Neural progenitor cell (in vitro differentiated cells): Measurements from ENCODE around the gene SLC35E4. TPM values are rescaled to one million over a fixed set of nuclear protein-coding genes. Genes with fewer than 3 reads are reported as not detected.

Experiments
- DNase-seq: peaks from one replicate; pipeline ENCODE4 v3.0.0-alpha.2; 2016; ENCODE audit warnings: low spot score
- H2AFZ ChIP-seq: fragments of 200-600 bp; sonication (generic); replicated peaks from 2 replicates; pipeline ENCODE4 v1.6.1; 2016; ENCODE audit warnings: antibody characterized with exemption
- H3F3A ChIP-seq: fragments of 200-600 bp; sonication (generic); 2 replicates; pipeline ENCODE4 v1.6.1; 2016; ENCODE audit warnings: antibody characterized with exemption, low read depth
- H3K27ac ChIP-seq: fragments of 200-600 bp; sonication (generic); 2 replicates; pipeline ENCODE4 v1.5.1; 2016; ENCODE audit warnings: mild to moderate bottlenecking
- H3K27me3 ChIP-seq: fragments of 200-600 bp; sonication (generic); 2 replicates; pipeline ENCODE4 v1.6.1; 2016; ENCODE audit warnings: mild to moderate bottlenecking, moderate library complexity
- H3K36me3 ChIP-seq: fragments of 200-600 bp; sonication (generic); 2 replicates; pipeline ENCODE4 v1.5.1; 2016
- H3K4me1 ChIP-seq: fragments of 200-600 bp; sonication (generic); 2 replicates; pipeline ENCODE4 v1.6.1; 2016; ENCODE audit warnings: mixed run types
- H3K4me2 ChIP-seq: fragments of 200-600 bp; sonication (generic); 2 replicates; pipeline ENCODE4 v1.6.1; 2016
- H3K4me3 ChIP-seq: fragments of 200-600 bp; sonication (generic); 2 replicates; pipeline ENCODE4 v1.5.1; 2016
- H3K79me2 ChIP-seq: fragments of 200-600 bp; sonication (generic); 2 replicates; pipeline ENCODE4 v1.6.1; 2016; ENCODE audit warnings: low read depth
- H3K9ac ChIP-seq: fragments of 200-600 bp; sonication (generic); 2 replicates; pipeline ENCODE4 v1.6.1; 2016
- H3K9me3 ChIP-seq: fragments of 200-600 bp; sonication (generic); 2 replicates; pipeline ENCODE4 v1.5.1; 2016; ENCODE audit warnings: low read depth
- H4K20me1 ChIP-seq: fragments of 200-600 bp; sonication (generic); 2 replicates; pipeline ENCODE4 v1.6.1; 2016; ENCODE audit warnings: low read depth
- H3K27ac Mint-ChIP-seq: 3 replicates; pipeline ENCODE4 v1.8.0; 2021; ENCODE audit warnings: mixed read lengths
- H3K27me3 Mint-ChIP-seq: 2 replicates; pipeline ENCODE4 v1.8.0; 2022; ENCODE audit warnings: low read depth, mild to moderate bottlenecking, inconsistent platforms, moderate library complexity, mixed read lengths; ENCODE audit not compliant: insufficient read depth
- H3K36me3 Mint-ChIP-seq: 3 replicates; pipeline ENCODE4 v1.8.0; 2021; ENCODE audit warnings: mixed read lengths
- H3K4me1 Mint-ChIP-seq: 3 replicates; pipeline ENCODE4 v1.8.0; 2021; ENCODE audit warnings: mixed read lengths
- H3K4me3 Mint-ChIP-seq: 3 replicates; pipeline ENCODE4 v1.8.0; 2021; ENCODE audit warnings: mild to moderate bottlenecking, moderate library complexity, mixed read lengths
- H3K9me3 Mint-ChIP-seq: 3 replicates; pipeline ENCODE4 v1.8.0; 2020; ENCODE audit warnings: mixed read lengths
- EZH2 ChIP-seq: fragments of 200-600 bp; sonication (generic); IDR thresholded peaks from 2 replicates; pipeline ENCODE4 v1.6.1; 2017; ENCODE audit warnings: antibody characterized with exemption, mild to moderate bottlenecking, moderate library complexity
- EZH2phosphoT487 ChIP-seq: fragments of 200-600 bp; sonication (generic); IDR thresholded peaks from 2 replicates; pipeline ENCODE4 v1.6.1; 2017; ENCODE audit warnings: antibody characterized with exemption
- total RNA-seq: library from RNA; depleted of rRNA; stranded (reverse); fragments of >200 nt; gene quantifications from 2 replicates; pipeline ENCODE4 v1.2.3, GENCODE V29; 2015; ENCODE audit warnings: low replicate concordance
- TF ChIP-seq, protein P1 (sequence below): fragments of 200-600 bp; sonication (generic); IDR thresholded peaks from 2 replicates; pipeline ENCODE4 v1.5.1; 2017; ENCODE audit warnings: antibody characterized with exemption, mild to moderate bottlenecking

Gene SLC35E4
- total RNA-seq, 1 donor from 2014 or later, result 0.36 TPM

DNA sequence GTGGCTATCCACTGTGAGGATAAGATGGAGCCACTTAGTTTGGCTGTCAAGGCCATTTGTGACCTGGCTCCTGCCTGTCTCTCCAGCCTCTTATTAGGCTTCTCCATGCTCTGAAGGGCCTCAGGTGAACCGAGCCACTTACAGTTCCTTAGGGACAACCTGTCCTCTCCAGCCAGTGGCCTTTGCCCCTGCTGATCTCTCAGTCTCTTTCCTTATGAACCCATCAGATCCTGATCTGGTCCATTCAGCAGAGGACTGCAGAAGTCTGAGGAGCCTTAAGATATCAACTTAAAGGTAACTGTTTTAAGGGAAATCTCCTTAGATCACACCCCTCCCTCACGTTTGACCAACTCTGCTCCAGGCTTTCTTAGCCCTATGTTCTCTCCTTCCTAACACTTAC is 29.7 kb downstream of the SLC35E4 start:
- Mint-ChIP-seq H3K4me3 (peak overlapping the region; percentile 7), H3K27ac (no peak overlapping the region), H3K36me3 (peaks cover 14% of the 10 kb centered on the region), H3K27me3 (peaks cover 4% of the 10 kb centered on the region), H3K4me1 (peaks cover 13% of the 10 kb centered on the region), H3K9me3 (no peaks in the 10 kb centered on the region)
- Histone ChIP-seq H3K9ac (no peak overlapping the region), H3K79me2 (no peaks in the 10 kb centered on the region), H3K9me3 (no peaks in the 10 kb centered on the region), H4K20me1 (no peaks in the 10 kb centered on the region), H3F3A (peaks cover 14% of the 10 kb centered on the region), H3K36me3 (no peaks in the 10 kb centered on the region), H3K27ac (no peak overlapping the region), H2AFZ (no peak overlapping the region), H3K4me3 (no peak overlapping the region), H3K4me2 (no peak overlapping the region), H3K27me3 (peaks cover 31% of the 10 kb centered on the region), H3K4me1 (peaks cover 11% of the 10 kb centered on the region)
- TF ChIP-seq EZH2phosphoT487, result no peak
- TF ChIP-seq, protein P1, sequence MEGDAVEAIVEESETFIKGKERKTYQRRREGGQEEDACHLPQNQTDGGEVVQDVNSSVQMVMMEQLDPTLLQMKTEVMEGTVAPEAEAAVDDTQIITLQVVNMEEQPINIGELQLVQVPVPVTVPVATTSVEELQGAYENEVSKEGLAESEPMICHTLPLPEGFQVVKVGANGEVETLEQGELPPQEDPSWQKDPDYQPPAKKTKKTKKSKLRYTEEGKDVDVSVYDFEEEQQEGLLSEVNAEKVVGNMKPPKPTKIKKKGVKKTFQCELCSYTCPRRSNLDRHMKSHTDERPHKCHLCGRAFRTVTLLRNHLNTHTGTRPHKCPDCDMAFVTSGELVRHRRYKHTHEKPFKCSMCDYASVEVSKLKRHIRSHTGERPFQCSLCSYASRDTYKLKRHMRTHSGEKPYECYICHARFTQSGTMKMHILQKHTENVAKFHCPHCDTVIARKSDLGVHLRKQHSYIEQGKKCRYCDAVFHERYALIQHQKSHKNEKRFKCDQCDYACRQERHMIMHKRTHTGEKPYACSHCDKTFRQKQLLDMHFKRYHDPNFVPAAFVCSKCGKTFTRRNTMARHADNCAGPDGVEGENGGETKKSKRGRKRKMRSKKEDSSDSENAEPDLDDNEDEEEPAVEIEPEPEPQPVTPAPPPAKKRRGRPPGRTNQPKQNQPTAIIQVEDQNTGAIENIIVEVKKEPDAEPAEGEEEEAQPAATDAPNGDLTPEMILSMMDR, result no peak
- no peak for TF ChIP-seq EZH2
- no peak for DNase-seq

DNA sequence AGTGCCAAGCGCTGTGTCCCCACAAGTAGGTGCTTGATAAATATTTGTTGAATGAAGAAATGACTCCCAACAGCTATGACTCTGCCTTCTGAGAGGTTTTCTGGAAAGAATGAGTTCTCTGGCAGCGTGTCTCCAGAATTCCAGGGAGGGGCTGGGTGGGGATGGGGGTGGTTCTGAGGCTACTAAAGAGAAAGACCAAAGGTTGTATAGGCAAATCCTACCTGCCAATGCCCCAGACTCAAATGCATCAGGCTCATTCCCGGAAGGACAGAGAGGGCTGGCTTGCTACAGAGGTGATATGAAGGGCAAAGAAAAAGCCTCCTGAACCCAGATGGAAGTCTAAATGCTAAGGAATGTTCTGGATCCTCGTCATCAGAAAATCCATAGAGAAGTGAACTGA is 30.2 kb downstream of the SLC35E4 start:
- TF ChIP-seq EZH2phosphoT487 (no peak), EZH2 (no peak)
- TF ChIP-seq, protein P1, result no peak

DNA sequence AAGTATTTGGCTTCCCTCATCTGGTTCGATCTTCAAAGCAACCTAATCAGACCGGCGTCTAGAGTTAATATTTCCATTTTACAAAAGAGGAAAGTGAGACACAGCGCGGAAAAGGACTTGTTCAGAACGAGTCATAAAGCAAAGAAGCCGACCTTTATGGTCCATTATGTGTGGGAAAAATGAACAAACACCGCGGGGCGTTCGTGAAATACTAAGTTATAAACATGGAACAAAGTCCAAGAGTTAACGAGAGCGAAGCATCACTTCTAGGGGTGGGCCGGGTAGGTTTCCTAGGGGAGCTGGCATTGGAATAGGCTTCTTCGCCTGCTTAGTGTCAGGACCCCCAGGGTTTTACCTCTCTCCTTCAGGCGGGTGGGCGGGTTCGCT is 31.5 kb downstream of the SLC35E4 start:
- H3K27me3 ChIP-seq, result peaks cover 35% of the 10 kb centered on the region
- H3K9me3 ChIP-seq, result no peaks in the 10 kb centered on the region
- Mint-ChIP-seq H3K36me3 (peaks cover 11% of the 10 kb centered on the region), H3K27me3 (peaks cover 7% of the 10 kb centered on the region), H3K4me1 (peaks cover 13% of the 10 kb centered on the region), H3K27ac (no peak overlapping the region), H3K4me3 (peak overlapping the region; percentile 90), H3K9me3 (no peaks in the 10 kb centered on the region)
- H3F3A ChIP-seq, result peaks cover 11% of the 10 kb centered on the region
- H3K27ac ChIP-seq, result no peak overlapping the region
- peak overlapping the region; percentile 85 for H2AFZ ChIP-seq
- H3K4me1 ChIP-seq, result peaks cover 11% of the 10 kb centered on the region
- H3K36me3 ChIP-seq, result no peaks in the 10 kb centered on the region
- H4K20me1 ChIP-seq, result no peaks in the 10 kb centered on the region
- no peak for DNase-seq
- peak overlapping the region; percentile 75 for H3K4me3 ChIP-seq
- TF ChIP-seq EZH2 (no peak), EZH2phosphoT487 (no peak)
- TF ChIP-seq, protein P1, result no peak
- H3K9ac ChIP-seq, result no peak overlapping the region
- peak overlapping the region; percentile 97 for H3K4me2 ChIP-seq
- H3K79me2 ChIP-seq, result no peaks in the 10 kb centered on the region

More for the DNA sequence above, 30.2 kb downstream of the SLC35E4 start:
- peaks cover 11% of the 10 kb centered on the region for H3K36me3 Mint-ChIP-seq
- Histone ChIP-seq H3K4me3 (no peak overlapping the region), H3K27ac (no peak overlapping the region), H3K79me2 (no peaks in the 10 kb centered on the region), H3K9ac (no peak overlapping the region), H2AFZ (no peak overlapping the region), H4K20me1 (no peaks in the 10 kb centered on the region), H3K4me2 (no peak overlapping the region), H3F3A (peaks cover 14% of the 10 kb centered on the region), H3K27me3 (peaks cover 35% of the 10 kb centered on the region), H3K4me1 (peaks cover 11% of the 10 kb centered on the region), H3K9me3 (no peaks in the 10 kb centered on the region), H3K36me3 (no peaks in the 10 kb centered on the region)
- no peaks in the 10 kb centered on the region for H3K9me3 Mint-ChIP-seq
- peaks cover 5% of the 10 kb centered on the region for H3K27me3 Mint-ChIP-seq
- peak overlapping the region; percentile 72 for H3K4me3 Mint-ChIP-seq
- DNase-seq, result no peak
- no peak overlapping the region for H3K27ac Mint-ChIP-seq
- peaks cover 13% of the 10 kb centered on the region for H3K4me1 Mint-ChIP-seq
